Mesendoderm (in vitro differentiated cells): ENCODE results near the gene RBBP9.
A peak's percentile ranks its signal among the peaks of the same experiment; 100 is the strongest.

Experiments
- DNase-seq: peaks from one replicate; pipeline ENCODE4 v3.0.0; 2013
- H2AK5ac ChIP-seq: 2 replicates; pipeline ENCODE4 v1.6.1; 2013; ENCODE audit warnings: low read length, inconsistent platforms
- H2BK120ac ChIP-seq: 2 replicates; pipeline ENCODE4 v1.6.1; 2013; ENCODE audit warnings: low read depth, mild to moderate bottlenecking, low read length, moderate library complexity, mixed read lengths
- H2BK15ac ChIP-seq: replicated peaks from 2 replicates; pipeline ENCODE4 v1.6.1; 2013; ENCODE audit warnings: low read depth, mild to moderate bottlenecking, moderate library complexity
- H2BK5ac ChIP-seq: 2 replicates; pipeline ENCODE4 v1.6.1; 2013; ENCODE audit warnings: low read length, inconsistent platforms
- H3K18ac ChIP-seq: 2 replicates; pipeline ENCODE4 v1.6.1; 2013; ENCODE audit warnings: mild to moderate bottlenecking, low read length, mixed read lengths
- H3K23ac ChIP-seq: one replicate; pipeline ENCODE4 v1.6.1; 2013; ENCODE audit warnings: low read length
- H3K27ac ChIP-seq: 2 replicates; pipeline ENCODE4 v1.5.1; 2013; ENCODE audit warnings: low read depth, mild to moderate bottlenecking, inconsistent platforms, low read length, moderate library complexity
- H3K27me3 ChIP-seq: 2 replicates; pipeline ENCODE4 v1.6.1; 2013; ENCODE audit warnings: low read length, control low read depth, mild to moderate bottlenecking, inconsistent platforms; ENCODE audit not compliant: insufficient read depth, poor library complexity
- H3K36me3 ChIP-seq: 2 replicates; pipeline ENCODE4 v1.6.1; 2013; ENCODE audit warnings: low read length, inconsistent platforms; ENCODE audit not compliant: control insufficient read depth, insufficient read depth
- H3K4ac ChIP-seq: one replicate; pipeline ENCODE4 v1.6.1; 2013; ENCODE audit warnings: low read depth, mild to moderate bottlenecking, low read length, moderate library complexity
- H3K4me1 ChIP-seq: 2 replicates; pipeline ENCODE4 v1.6.1; 2013; ENCODE audit warnings: low read depth, low read length, inconsistent platforms; ENCODE audit not compliant: control insufficient read depth
- H3K4me2 ChIP-seq: 2 replicates; pipeline ENCODE4 v1.6.1; 2013; ENCODE audit warnings: low read length
- H3K4me3 ChIP-seq: 2 replicates; pipeline ENCODE4 v1.5.1; 2013; ENCODE audit warnings: mild to moderate bottlenecking, low read length
- H3K56ac ChIP-seq: one replicate; pipeline ENCODE4 v1.6.1; 2013; ENCODE audit warnings: low read length
- H3K79me1 ChIP-seq: 2 replicates; pipeline ENCODE4 v1.6.1; 2013; ENCODE audit warnings: low read length, inconsistent platforms
- H3K79me2 ChIP-seq: 2 replicates; pipeline ENCODE4 v1.6.1; 2013; ENCODE audit warnings: mild to moderate bottlenecking, low read length; ENCODE audit not compliant: control insufficient read depth, insufficient read depth
- H3K9ac ChIP-seq: 2 replicates; pipeline ENCODE4 v1.6.1; 2013; ENCODE audit warnings: low read length, inconsistent platforms
- H4K5ac ChIP-seq: one replicate; pipeline ENCODE4 v1.6.1; 2013; ENCODE audit warnings: low read length
- H4K8ac ChIP-seq: one replicate; pipeline ENCODE4 v1.6.1; 2013; ENCODE audit warnings: low read depth, mild to moderate bottlenecking, control low read depth, low read length, moderate library complexity
- WGBS: extraction: QIAGEN DNeasy Blood & Tissue Kit; methylation state at CpG from one replicate; pipeline ENCODE4 v1.1.7; 2013; ENCODE audit warnings: low lambda C conversion rate, missing lambda C conversion rate; ENCODE audit not compliant: insufficient coverage; ENCODE audit errors: extremely low coverage; 5-methylcytosine and 5-hydroxymethylcytosine counted together

The RBBP9 gene

DNA sequence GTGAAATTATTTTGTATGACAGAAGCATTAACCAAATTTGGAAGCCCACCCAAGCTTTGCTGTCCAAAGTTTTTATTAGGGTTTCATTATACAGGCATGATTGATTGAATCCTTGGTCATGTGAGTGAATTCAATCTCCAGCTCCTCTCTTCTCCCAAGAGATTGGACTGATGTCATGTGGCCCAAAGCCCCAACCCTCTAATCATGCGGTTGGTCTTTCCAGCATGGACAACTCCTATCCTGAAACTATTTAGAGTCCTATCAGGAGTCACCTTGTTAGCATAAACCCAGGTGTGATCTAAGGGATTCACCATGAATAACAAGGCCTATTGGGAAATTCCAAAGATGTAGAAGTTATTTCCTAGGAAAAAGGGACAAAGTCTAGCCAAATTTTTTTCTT, 19.2 kb downstream of the RBBP9 start:
- Histone ChIP-seq H2BK5ac (no peak overlapping the region), H3K4me2 (no peak overlapping the region), H3K56ac (no peak overlapping the region), H3K4me1 (no peaks in the 10 kb centered on the region), H3K79me2 (no peaks in the 10 kb centered on the region), H3K36me3 (peaks cover 4% of the 10 kb centered on the region), H3K9ac (no peak overlapping the region), H3K4me3 (no peak overlapping the region), H3K23ac (no peak overlapping the region), H3K4ac (no peak overlapping the region), H4K5ac (no peak overlapping the region), H3K27me3 (no peaks in the 10 kb centered on the region), H3K79me1 (no peaks in the 10 kb centered on the region), H3K27ac (no peak overlapping the region), H3K18ac (no peak overlapping the region), H4K8ac (no peak overlapping the region), H2AK5ac (no peak overlapping the region), H2BK15ac (no peak overlapping the region), H2BK120ac (no peak overlapping the region)
- DNase-seq, result peak; percentile 14
- no CpG with 5 or more reads among the region's 1 CpG for WGBS

GRCh38 chr20:18477218-18477617, 19.8 kb downstream of the RBBP9 start:
- H3K79me2 ChIP-seq, result no peaks in the 10 kb centered on the region

GRCh38 chr20:18466894-18467730, 29.9 kb downstream of the RBBP9 start, which contains the start of the genes DZANK1 and POLR3F:
TSS of gene DZANK1 (minus strand) at chr20:18467030. CDS start at chr20:18465358, 1,672 bp downstream.
TSS of gene POLR3F (plus strand) at chr20:18467390. CDS start at chr20:18467507, 117 bp downstream.
- H2BK15ac ChIP-seq, result no peak within 1 kb of the TSS
- H3K23ac ChIP-seq, result no peak within 1 kb of the TSS
- H4K5ac ChIP-seq, result no peak within 1 kb of the TSS
- peak within 1 kb of the TSS; percentile 58 for H4K8ac ChIP-seq
- peaks cover 12% of the 10 kb centered on the region for H3K79me2 ChIP-seq
- peak within 1 kb of the TSS; percentile 97 for H3K9ac ChIP-seq
- peak within 1 kb of the TSS; percentile 98 for H3K56ac ChIP-seq
- no peak within 1 kb of the TSS for H3K18ac ChIP-seq
- H2BK120ac ChIP-seq, result no peak within 1 kb of the TSS
- peak; percentile 99 for DNase-seq
- H3K27ac ChIP-seq, result no peak within 1 kb of the TSS
- peak within 1 kb of the TSS; percentile 98 for H3K4me2 ChIP-seq
- no peak within 1 kb of the TSS for H3K4ac ChIP-seq
- peak within 1 kb of the TSS; percentile 99 for H3K4me3 ChIP-seq
- no peaks in the 10 kb centered on the region for H3K27me3 ChIP-seq
- no peaks in the 10 kb centered on the region for H3K36me3 ChIP-seq
- no CpG with 5 or more reads among the region's 57 CpGs for WGBS
- H2AK5ac ChIP-seq, result peak within 1 kb of the TSS; percentile 30
- peaks cover 6% of the 10 kb centered on the region for H3K79me1 ChIP-seq
- no peak within 1 kb of the TSS for H2BK5ac ChIP-seq
- no peaks in the 10 kb centered on the region for H3K4me1 ChIP-seq

More at GRCh38 chr20:18477218-18477617, 19.8 kb downstream of the RBBP9 start:
- no peak overlapping the region for H4K8ac ChIP-seq
- H3K4ac ChIP-seq, result no peak overlapping the region
- H4K5ac ChIP-seq, result no peak overlapping the region
- H3K18ac ChIP-seq, result no peak overlapping the region
- H3K4me1 ChIP-seq, result no peaks in the 10 kb centered on the region
- no peak overlapping the region for H2BK15ac ChIP-seq
- no peak overlapping the region for H2AK5ac ChIP-seq
- no peak overlapping the region for H3K4me2 ChIP-seq
- H3K36me3 ChIP-seq, result peaks cover 4% of the 10 kb centered on the region
- no CpG with 5 or more reads among the region's 1 CpG for WGBS
- H3K23ac ChIP-seq, result no peak overlapping the region
- no peaks in the 10 kb centered on the region for H3K27me3 ChIP-seq
- no peak overlapping the region for H2BK5ac ChIP-seq
- H2BK120ac ChIP-seq, result no peak overlapping the region
- no peak overlapping the region for H3K4me3 ChIP-seq
- no peak overlapping the region for H3K56ac ChIP-seq
- no peak overlapping the region for H3K27ac ChIP-seq
- H3K79me1 ChIP-seq, result no peaks in the 10 kb centered on the region
- DNase-seq, result no peak
- H3K9ac ChIP-seq, result no peak overlapping the region

DNA sequence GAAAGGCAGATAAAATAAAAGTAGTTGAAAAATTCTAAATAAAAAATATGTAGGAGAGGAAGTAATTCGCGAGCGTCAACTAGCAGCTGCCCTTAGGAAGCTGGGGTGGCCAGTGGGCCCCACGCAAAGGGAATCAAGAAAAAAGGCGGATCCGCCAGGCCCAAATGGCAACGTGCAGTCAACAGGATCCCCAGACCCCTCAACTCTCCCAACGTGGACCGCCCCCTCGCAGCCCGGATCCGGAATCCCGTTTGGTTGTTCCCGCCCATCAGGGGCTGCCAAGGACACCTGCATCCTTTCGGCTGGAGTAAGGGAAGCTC, 30.5 kb downstream of the RBBP9 start:
- H3K56ac ChIP-seq, result peak overlapping the region; percentile 76
- no peaks in the 10 kb centered on the region for H3K4me1 ChIP-seq
- no peak overlapping the region for H2AK5ac ChIP-seq
- no peak overlapping the region for H4K8ac ChIP-seq
- no peak for DNase-seq
- no peak overlapping the region for H2BK120ac ChIP-seq
- H3K79me1 ChIP-seq, result peaks cover 6% of the 10 kb centered on the region
- WGBS, result no CpG with 5 or more reads among the region's 15 CpGs
- H2BK5ac ChIP-seq, result no peak overlapping the region
- H3K4ac ChIP-seq, result no peak overlapping the region
- no peaks in the 10 kb centered on the region for H3K36me3 ChIP-seq
- H3K4me3 ChIP-seq, result peak overlapping the region; percentile 83
- H3K79me2 ChIP-seq, result peaks cover 12% of the 10 kb centered on the region
- H3K18ac ChIP-seq, result no peak overlapping the region
- no peak overlapping the region for H3K27ac ChIP-seq
- no peaks in the 10 kb centered on the region for H3K27me3 ChIP-seq
- no peak overlapping the region for H3K23ac ChIP-seq
- H2BK15ac ChIP-seq, result no peak overlapping the region
- peak overlapping the region; percentile 52 for H3K9ac ChIP-seq
- H3K4me2 ChIP-seq, result peak overlapping the region; percentile 51
- H4K5ac ChIP-seq, result no peak overlapping the region

DNA sequence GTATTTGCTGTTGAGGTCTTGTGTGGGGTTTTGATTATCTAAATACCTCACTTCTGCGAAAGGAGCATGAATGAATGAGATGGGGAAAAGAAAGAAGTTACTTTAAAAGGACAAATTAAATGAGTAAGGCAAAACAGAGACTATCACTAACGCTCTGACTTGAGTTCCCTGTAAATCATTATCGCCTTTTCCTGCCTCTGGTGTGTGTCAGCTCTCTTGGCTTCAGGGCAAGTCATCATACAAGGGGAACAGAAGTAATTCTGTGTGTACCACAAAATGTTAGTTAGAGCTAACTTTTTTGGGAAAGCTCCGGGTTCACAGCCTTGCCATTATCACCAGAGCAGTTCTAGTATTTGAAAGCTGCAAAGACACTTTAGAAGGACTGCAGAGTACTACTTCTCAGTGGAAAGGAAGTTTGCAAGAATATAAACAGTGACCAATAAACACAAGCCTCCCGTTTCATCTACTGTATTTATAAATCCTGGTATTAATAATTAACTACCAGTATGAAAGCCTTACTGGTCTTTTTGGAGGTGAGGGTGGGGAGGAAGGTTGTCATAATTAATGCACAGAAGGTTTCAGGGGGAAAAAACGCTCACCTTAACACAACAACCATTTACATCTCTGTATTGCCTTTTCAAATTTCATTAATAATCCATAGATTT, 31.4 kb downstream of the RBBP9 start:
- H3K4me2 ChIP-seq, result no peak overlapping the region
- no peak overlapping the region for H2BK15ac ChIP-seq
- H4K5ac ChIP-seq, result no peak overlapping the region
- H3K9ac ChIP-seq, result no peak overlapping the region
- no peak overlapping the region for H3K18ac ChIP-seq
- no peaks in the 10 kb centered on the region for H3K4me1 ChIP-seq
- no peak overlapping the region for H3K23ac ChIP-seq
- no peak overlapping the region for H3K4me3 ChIP-seq
- no CpG with 5 or more reads among the region's 6 CpGs for WGBS
- no peak overlapping the region for H2AK5ac ChIP-seq
- H2BK5ac ChIP-seq, result no peak overlapping the region
- no peak overlapping the region for H3K56ac ChIP-seq
- peaks cover 6% of the 10 kb centered on the region for H3K79me1 ChIP-seq
- no peak overlapping the region for H4K8ac ChIP-seq
- no peak for DNase-seq
- H2BK120ac ChIP-seq, result no peak overlapping the region
- H3K79me2 ChIP-seq, result peaks cover 12% of the 10 kb centered on the region
- H3K36me3 ChIP-seq, result no peaks in the 10 kb centered on the region
- no peak overlapping the region for H3K4ac ChIP-seq
- no peak overlapping the region for H3K27ac ChIP-seq
- no peaks in the 10 kb centered on the region for H3K27me3 ChIP-seq
